ENCODE results near the gene ACAP3. TPM values are rescaled to one million over a fixed set of nuclear protein-coding genes. Genes with fewer than 3 reads are reported as not detected.

ACAP3 gene
- total RNA-seq, 8 experiments from 2014 or later: 23.9 to 88.9 (median 48.9) TPM

Other genes with a start within 250 kb of the ACAP3 start
- under 1 TPM in 4 of 8 experiments, not detected in 4; 0.05 to 0.95 (median 0.13) TPM for gene RNF223, start 233.6 kb downstream of the ACAP3 start, total RNA-seq
- gene C1orf159, start 191.8 kb downstream of the ACAP3 start, total RNA-seq: 10 to 100 TPM in 3 of 8 experiments, 1 to 10 TPM in 5; 5.8 to 17.9 (median 9.7) TPM
- under 1 TPM in 2 of 8 experiments, not detected in 6; 0.43 to 0.59 TPM for gene TTLL10, start 134.1 kb downstream of the ACAP3 start, total RNA-seq
- gene TNFRSF18, start 101.3 kb downstream of the ACAP3 start, total RNA-seq: under 1 TPM in 2 of 8 experiments, not detected in 6; 0.24 to 0.49 TPM
- under 1 TPM in 6 of 8 experiments, not detected in 2; 0.18 to 1.00 (median 0.25) TPM for gene TNFRSF4, start 93.8 kb downstream of the ACAP3 start, total RNA-seq
- gene SDF4, start 75.9 kb downstream of the ACAP3 start, total RNA-seq: 100 to 1,000 TPM in 3 of 8 experiments, 10 to 100 TPM in 5; 53.9 to 202 (median 76.8) TPM
- 10 to 100 TPM in 7 of 8 experiments, 1 to 10 TPM in 1; 9.7 to 36.9 (median 19.7) TPM for gene B3GALT6, start 75.7 kb downstream of the ACAP3 start, total RNA-seq
- 1 to 10 TPM in 6 of 8 experiments, under 1 TPM in 1, not detected in 1; 0.99 to 6.1 (median 1.8) TPM for gene C1QTNF12, start 61.2 kb downstream of the ACAP3 start, total RNA-seq
- 10 to 100 TPM; 34.4 to 62.7 (median 46.5) TPM for gene UBE2J2, start 34.1 kb downstream of the ACAP3 start, total RNA-seq
- 1 to 10 TPM; 1.8 to 6.9 (median 3.2) TPM for gene SCNN1D, start 27.5 kb downstream of the ACAP3 start, total RNA-seq
- 10 to 100 TPM; 12.0 to 45.8 (median 22.4) TPM for gene PUSL1, start 667 bp upstream of the ACAP3 start, total RNA-seq
- gene INTS11, start 16.7 kb upstream of the ACAP3 start, total RNA-seq: 100 to 1,000 TPM in 4 of 8 experiments, 10 to 100 TPM in 4; 67.5 to 142 (median 103) TPM
- 10 to 100 TPM; 11.2 to 22.4 (median 13.4) TPM for gene CPTP, start 16.9 kb upstream of the ACAP3 start, total RNA-seq
- gene TAS1R3, start 23.4 kb upstream of the ACAP3 start, total RNA-seq: 1 to 10 TPM in 6 of 8 experiments, under 1 TPM in 2; 0.65 to 2.3 (median 1.2) TPM
- gene DVL1, start 41.5 kb upstream of the ACAP3 start, total RNA-seq: 10 to 100 TPM; 47.8 to 81.4 (median 56.8) TPM
- gene MXRA8, start 50.6 kb upstream of the ACAP3 start, total RNA-seq: 100 to 1,000 TPM in 2 of 8 experiments, 10 to 100 TPM in 6; 13.2 to 115 (median 34.5) TPM
- gene AURKAIP1, start 67.3 kb upstream of the ACAP3 start, total RNA-seq: 100 to 1,000 TPM in 7 of 8 experiments, 10 to 100 TPM in 1; 85.0 to 210 (median 152) TPM
- gene CCNL2, start 91.4 kb upstream of the ACAP3 start, total RNA-seq: 100 to 1,000 TPM in 7 of 8 experiments, 10 to 100 TPM in 1; 99.6 to 392 (median 163) TPM
- 100 to 1,000 TPM; 127 to 221 (median 160) TPM for gene MRPL20, start 99.4 kb upstream of the ACAP3 start, total RNA-seq
- gene ANKRD65, start 113.3 kb upstream of the ACAP3 start, total RNA-seq: 1 to 10 TPM in 2 of 8 experiments, under 1 TPM in 6; 0.21 to 1.9 (median 0.61) TPM
- gene VWA1, start 127.8 kb upstream of the ACAP3 start, total RNA-seq: 10 to 100 TPM in 2 of 8 experiments, 1 to 10 TPM in 5, under 1 TPM in 1; 0.51 to 19.5 (median 5.8) TPM
- gene ATAD3C, start 141.8 kb upstream of the ACAP3 start, total RNA-seq: 1 to 10 TPM in 2 of 8 experiments, under 1 TPM in 6; 0.38 to 2.1 (median 0.64) TPM
- gene ATAD3B, start 163.8 kb upstream of the ACAP3 start, total RNA-seq: 10 to 100 TPM; 15.2 to 66.0 (median 32.7) TPM
- 10 to 100 TPM; 19.8 to 65.2 (median 35.2) TPM for gene ATAD3A, start 204.2 kb upstream of the ACAP3 start, total RNA-seq
- 10 to 100 TPM in 5 of 8 experiments, 1 to 10 TPM in 1, under 1 TPM in 2; 0.61 to 14.0 (median 10.5) TPM for gene TMEM240, start 232.7 kb upstream of the ACAP3 start, total RNA-seq

All from motor neuron (in vitro differentiated cells).